ENCODE measurements around the gene EGR4.

EGR4 gene

DNA sequence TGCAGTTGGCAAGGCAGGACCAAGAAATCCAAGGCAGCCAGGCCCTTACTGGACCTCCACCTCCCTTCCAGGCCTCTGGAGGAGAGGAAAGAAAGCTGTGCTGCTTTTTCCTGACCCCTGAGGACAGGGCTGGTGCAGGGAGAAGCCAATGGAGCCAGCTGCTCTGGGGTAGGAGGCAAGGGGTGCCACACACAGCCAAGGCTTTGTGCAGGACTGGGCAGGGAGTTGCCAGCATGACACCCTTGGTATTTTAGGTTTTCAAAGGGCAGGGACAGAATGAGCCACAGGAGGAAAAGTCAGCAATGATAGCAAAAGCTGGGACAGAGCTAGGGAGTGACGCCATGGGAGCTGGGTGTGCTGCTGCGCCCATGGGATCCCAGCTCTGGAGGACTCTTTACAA lies 36.3 kb downstream of the EGR4 start:
- Histone ChIP-seq H3K36me3 (ENCODE audit: insufficient read depth, low read length) (peaks cover 7% of the 10 kb centered on the region; the same call in 1 of the 2 replicates), H3K27me3 (ENCODE audit: insufficient read depth, low read length) (no peaks in the 10 kb centered on the region), H3K4me1 (ENCODE audit: control insufficient read depth, insufficient read depth, low read length, unreplicated experiment) (no peaks in the 10 kb centered on the region), H3K79me2 (ENCODE audit: control insufficient read depth, insufficient read depth, low read length, unreplicated experiment) (no peaks in the 10 kb centered on the region), H3K4me3 (ENCODE audit: low read depth, low read length) (no peak overlapping the region), H3K27ac (ENCODE audit: low read depth, low read length) (no peak overlapping the region), H2AFZ (ENCODE audit: low read length, unreplicated experiment) (no peak overlapping the region)

DNA sequence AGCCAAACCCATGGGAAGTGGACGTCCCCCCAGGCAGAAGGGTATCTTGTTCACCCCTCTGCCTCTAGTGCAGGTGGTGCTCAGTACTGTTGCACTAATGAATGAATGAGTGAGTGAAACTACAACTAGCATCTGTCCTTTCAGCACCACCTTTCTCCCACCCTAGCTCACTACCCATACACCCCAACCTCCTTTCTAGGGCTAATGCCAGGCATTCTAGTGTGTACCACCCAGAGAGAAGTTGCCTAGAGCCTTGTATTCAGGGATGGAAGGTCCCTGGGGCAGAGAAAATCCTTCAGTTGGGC lies 36.8 kb downstream of the EGR4 start:
- no peak overlapping the region for H2AFZ ChIP-seq (ENCODE audit: low read length, unreplicated experiment)
- no peaks in the 10 kb centered on the region for H3K27me3 ChIP-seq (ENCODE audit: insufficient read depth, low read length)
- H3K4me1 ChIP-seq (ENCODE audit: control insufficient read depth, insufficient read depth, low read length, unreplicated experiment): no peaks in the 10 kb centered on the region
- no peak overlapping the region for H3K27ac ChIP-seq (ENCODE audit: low read depth, low read length)
- H3K36me3 ChIP-seq (ENCODE audit: insufficient read depth, low read length): peaks cover 7% of the 10 kb centered on the region; the same call in 1 of the 2 replicates
- H3K79me2 ChIP-seq (ENCODE audit: control insufficient read depth, insufficient read depth, low read length, unreplicated experiment): no peaks in the 10 kb centered on the region
- H3K4me3 ChIP-seq (ENCODE audit: low read depth, low read length): no peak overlapping the region

DNA sequence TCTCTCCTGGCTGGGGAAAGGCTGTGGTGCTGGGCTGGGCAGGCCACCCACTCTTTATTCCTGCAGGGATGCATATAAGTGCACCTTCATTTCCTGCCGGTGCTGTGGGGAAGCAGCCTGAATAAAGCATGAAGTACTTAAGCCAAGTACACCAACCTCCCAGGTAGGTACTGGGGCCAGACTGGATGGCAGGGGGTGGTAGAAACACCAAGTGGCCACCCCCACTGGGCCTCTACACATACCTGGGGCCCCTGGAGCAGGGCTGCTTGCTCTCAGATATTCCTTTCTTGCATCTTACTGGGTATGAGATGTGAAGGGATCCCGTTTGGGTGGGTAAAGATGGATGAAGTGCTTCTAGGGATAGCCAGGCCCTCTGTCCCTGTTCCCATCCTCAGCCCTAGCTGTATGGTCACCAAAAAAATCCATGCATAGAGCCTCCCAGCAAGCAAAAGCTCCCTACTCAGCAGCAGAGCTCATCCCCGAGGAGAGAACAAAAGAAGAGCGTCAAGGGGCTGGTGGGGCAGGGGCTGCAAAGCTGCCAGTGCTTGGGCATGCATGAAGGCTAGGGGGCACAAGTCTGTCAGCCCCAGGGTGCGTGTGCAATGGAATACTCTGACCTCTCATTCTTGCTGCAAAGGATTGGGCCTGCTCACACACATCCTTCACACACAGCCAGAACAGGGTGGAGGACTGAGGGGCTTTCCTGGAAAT lies 37.3 kb downstream of the EGR4 start:
- Histone ChIP-seq H3K36me3 (ENCODE audit: insufficient read depth, low read length) (peaks cover 7% of the 10 kb centered on the region; the same call in 1 of the 2 replicates), H2AFZ (ENCODE audit: low read length, unreplicated experiment) (no peak overlapping the region), H3K4me1 (ENCODE audit: control insufficient read depth, insufficient read depth, low read length, unreplicated experiment) (no peaks in the 10 kb centered on the region), H3K79me2 (ENCODE audit: control insufficient read depth, insufficient read depth, low read length, unreplicated experiment) (no peaks in the 10 kb centered on the region), H3K27ac (ENCODE audit: low read depth, low read length) (no peak overlapping the region), H3K4me3 (ENCODE audit: low read depth, low read length) (no peak overlapping the region), H3K27me3 (ENCODE audit: insufficient read depth, low read length) (no peaks in the 10 kb centered on the region)

DNA sequence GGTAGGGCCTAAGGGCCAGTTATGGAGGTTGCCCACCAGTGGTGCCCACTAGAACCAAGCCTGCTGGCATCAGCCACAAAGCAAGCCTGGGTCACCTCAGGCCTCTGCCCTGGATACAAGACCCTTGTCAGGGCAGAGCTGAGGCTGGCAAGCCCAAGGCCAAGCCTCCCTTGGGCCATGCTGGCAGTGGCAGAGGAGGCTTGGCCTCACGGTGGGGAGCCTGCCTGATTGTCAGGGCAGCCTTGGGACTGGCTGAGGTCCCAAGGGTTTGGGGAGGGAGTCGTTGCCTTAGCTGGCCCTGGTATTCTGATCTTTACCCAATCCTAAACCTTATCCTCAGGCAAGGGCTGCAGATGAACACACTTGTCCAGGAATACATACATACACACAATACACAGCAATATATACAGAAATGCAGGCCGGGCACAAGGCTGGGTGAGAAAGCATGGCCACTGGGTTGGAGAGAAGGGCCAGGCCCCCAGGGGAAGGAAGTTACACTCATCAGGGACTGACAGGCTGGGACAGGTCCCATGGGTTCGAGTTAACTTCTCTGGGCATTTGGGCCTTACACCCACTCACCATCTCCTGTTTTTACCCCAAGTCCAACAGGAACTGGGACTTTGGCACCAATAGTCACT lies 38.2 kb downstream of the EGR4 start:
- Histone ChIP-seq H3K4me1 (ENCODE audit: control insufficient read depth, insufficient read depth, low read length, unreplicated experiment) (no peaks in the 10 kb centered on the region), H3K27ac (ENCODE audit: low read depth, low read length) (no peak overlapping the region), H3K4me3 (ENCODE audit: low read depth, low read length) (no peak overlapping the region), H3K27me3 (ENCODE audit: insufficient read depth, low read length) (no peaks in the 10 kb centered on the region), H3K79me2 (ENCODE audit: control insufficient read depth, insufficient read depth, low read length, unreplicated experiment) (no peaks in the 10 kb centered on the region), H3K36me3 (ENCODE audit: insufficient read depth, low read length) (peaks cover 11% of the 10 kb centered on the region; the same call in 1 of the 2 replicates), H2AFZ (ENCODE audit: low read length, unreplicated experiment) (no peak overlapping the region)

DNA sequence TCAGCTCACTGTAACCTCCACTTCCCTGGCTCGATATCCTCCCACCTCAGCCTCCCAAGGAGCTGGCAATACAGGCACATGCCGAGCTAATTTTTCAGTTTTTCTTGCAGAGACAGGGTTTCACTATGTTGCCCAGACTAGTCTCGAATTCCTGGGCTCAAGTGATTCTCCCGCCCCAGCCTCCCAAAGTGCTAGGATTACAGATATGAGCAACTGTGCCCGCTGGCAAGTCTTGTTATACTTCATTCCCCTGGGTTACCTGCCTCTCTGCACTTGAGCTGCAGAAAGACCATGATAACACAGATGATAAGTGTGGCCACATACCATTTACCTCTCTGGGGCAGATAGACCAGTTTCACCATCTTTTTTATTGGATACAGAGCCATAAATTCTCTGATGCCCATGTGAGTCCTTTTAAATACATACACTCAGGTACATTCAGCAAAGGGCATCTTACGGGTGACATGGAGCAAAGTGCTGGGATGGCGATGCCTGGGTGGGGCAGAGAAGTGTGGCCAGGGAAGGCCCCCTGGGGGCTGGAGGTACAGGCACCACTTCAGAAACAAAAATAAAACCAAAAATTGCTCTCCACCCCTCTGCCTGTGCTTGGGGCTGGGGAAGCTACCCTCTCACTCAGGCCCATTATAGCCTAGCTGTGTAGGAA lies 38.9 kb downstream of the EGR4 start:
- H3K79me2 ChIP-seq (ENCODE audit: control insufficient read depth, insufficient read depth, low read length, unreplicated experiment): no peaks in the 10 kb centered on the region
- no peak overlapping the region for H2AFZ ChIP-seq (ENCODE audit: low read length, unreplicated experiment)
- H3K4me1 ChIP-seq (ENCODE audit: control insufficient read depth, insufficient read depth, low read length, unreplicated experiment): no peaks in the 10 kb centered on the region
- no peaks in the 10 kb centered on the region for H3K27me3 ChIP-seq (ENCODE audit: insufficient read depth, low read length)
- no peak overlapping the region for H3K4me3 ChIP-seq (ENCODE audit: low read depth, low read length)
- H3K27ac ChIP-seq (ENCODE audit: low read depth, low read length): no peak overlapping the region
- H3K36me3 ChIP-seq (ENCODE audit: insufficient read depth, low read length): peaks cover 16% of the 10 kb centered on the region

DNA sequence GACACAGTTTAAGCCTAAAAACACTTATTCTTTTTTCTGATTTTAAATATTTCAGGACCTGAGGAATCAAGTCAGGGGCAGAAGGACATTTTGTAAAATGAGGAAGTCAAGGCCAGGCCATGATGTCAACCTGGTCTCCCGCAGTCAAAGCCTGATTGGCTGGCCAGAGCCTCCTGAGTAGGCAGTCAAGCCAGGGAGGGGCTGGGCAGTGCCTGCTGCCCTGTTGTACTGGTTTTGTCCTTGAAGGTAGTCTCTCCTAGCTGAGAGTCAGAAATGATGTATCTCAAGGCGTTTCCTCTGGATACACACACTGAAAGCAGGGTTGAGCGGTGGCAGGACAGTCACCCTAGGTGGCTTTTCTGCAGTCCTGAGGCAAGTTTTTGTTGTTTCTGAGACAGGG lies 39.4 kb downstream of the EGR4 start:
- Histone ChIP-seq H3K27ac (ENCODE audit: low read depth, low read length) (no peak overlapping the region), H2AFZ (ENCODE audit: low read length, unreplicated experiment) (no peak overlapping the region), H3K27me3 (ENCODE audit: insufficient read depth, low read length) (no peaks in the 10 kb centered on the region), H3K36me3 (ENCODE audit: insufficient read depth, low read length) (peaks cover 21% of the 10 kb centered on the region), H3K79me2 (ENCODE audit: control insufficient read depth, insufficient read depth, low read length, unreplicated experiment) (no peaks in the 10 kb centered on the region), H3K4me1 (ENCODE audit: control insufficient read depth, insufficient read depth, low read length, unreplicated experiment) (no peaks in the 10 kb centered on the region), H3K4me3 (ENCODE audit: low read depth, low read length) (no peak overlapping the region)

DNA sequence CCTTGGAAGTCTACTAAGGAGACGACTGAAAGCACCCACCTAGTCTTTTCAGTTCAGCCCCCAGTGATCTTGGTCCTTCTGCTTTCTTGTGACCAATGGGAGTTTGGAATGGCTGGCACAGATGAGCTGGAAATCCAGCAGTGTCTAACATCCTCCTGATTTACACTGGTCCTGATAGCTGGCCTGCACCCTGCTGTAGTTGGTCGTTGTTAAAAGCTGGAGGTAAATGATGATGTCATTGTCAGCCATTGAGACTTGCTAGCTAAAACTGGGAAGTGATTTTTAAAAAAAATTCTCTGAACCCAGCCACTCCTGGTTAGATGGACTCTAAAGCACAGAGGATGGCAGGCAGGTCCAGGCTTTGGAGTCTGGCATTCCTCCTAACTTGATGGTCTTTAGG lies 39.9 kb downstream of the EGR4 start:
- H3K27me3 ChIP-seq (ENCODE audit: insufficient read depth, low read length): no peaks in the 10 kb centered on the region
- no peak overlapping the region for H3K27ac ChIP-seq (ENCODE audit: low read depth, low read length)
- H3K36me3 ChIP-seq (ENCODE audit: insufficient read depth, low read length): peaks cover 26% of the 10 kb centered on the region
- no peak overlapping the region for H3K4me3 ChIP-seq (ENCODE audit: low read depth, low read length)
- H2AFZ ChIP-seq (ENCODE audit: low read length, unreplicated experiment): no peak overlapping the region
- no peaks in the 10 kb centered on the region for H3K4me1 ChIP-seq (ENCODE audit: control insufficient read depth, insufficient read depth, low read length, unreplicated experiment)
- no peaks in the 10 kb centered on the region for H3K79me2 ChIP-seq (ENCODE audit: control insufficient read depth, insufficient read depth, low read length, unreplicated experiment)

DNA sequence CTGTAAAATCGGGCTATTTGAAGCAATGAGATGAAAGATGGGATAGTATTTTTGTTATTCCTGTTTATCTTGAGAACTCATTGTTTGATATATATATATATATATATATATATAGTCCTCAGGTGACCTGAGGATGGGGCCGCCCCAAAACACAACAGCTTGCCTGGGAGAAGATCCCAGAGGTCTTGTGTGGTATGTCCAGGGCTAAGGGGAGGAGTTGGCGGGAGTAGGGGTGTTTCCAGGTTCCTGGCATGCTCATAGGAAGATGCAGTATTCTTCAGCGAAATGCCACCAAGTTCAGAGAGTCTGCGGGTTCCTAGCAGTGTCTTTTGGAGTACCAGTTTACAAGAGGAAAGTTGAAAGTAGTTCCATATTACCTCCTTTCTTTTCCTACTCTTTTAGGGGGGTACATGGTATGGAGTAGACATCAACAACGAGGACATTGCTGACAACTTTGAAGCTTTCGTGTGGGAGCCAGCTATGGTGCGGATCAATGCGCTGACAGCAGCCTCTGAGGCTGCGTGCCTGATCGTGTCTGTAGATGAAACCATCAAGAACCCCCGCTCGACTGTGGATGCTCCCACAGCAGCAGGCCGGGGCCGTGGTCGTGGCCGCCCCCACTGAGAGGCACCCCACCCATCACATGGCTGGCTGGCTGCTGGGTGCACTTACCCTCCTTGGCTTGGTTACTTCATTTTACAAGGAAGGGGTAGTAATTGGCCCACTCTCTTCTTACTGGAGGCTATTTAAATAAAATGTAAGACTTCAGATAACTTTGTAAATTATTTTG lies 40.9 kb downstream of the EGR4 start:
- Histone ChIP-seq H3K27ac (ENCODE audit: low read depth, low read length) (no peak overlapping the region), H3K36me3 (ENCODE audit: insufficient read depth, low read length) (peaks cover 32% of the 10 kb centered on the region), H3K4me3 (ENCODE audit: low read depth, low read length) (no peak overlapping the region), H3K27me3 (ENCODE audit: insufficient read depth, low read length) (no peaks in the 10 kb centered on the region), H3K79me2 (ENCODE audit: control insufficient read depth, insufficient read depth, low read length, unreplicated experiment) (no peaks in the 10 kb centered on the region), H2AFZ (ENCODE audit: low read length, unreplicated experiment) (no peak overlapping the region), H3K4me1 (ENCODE audit: control insufficient read depth, insufficient read depth, low read length, unreplicated experiment) (no peaks in the 10 kb centered on the region)

DNA sequence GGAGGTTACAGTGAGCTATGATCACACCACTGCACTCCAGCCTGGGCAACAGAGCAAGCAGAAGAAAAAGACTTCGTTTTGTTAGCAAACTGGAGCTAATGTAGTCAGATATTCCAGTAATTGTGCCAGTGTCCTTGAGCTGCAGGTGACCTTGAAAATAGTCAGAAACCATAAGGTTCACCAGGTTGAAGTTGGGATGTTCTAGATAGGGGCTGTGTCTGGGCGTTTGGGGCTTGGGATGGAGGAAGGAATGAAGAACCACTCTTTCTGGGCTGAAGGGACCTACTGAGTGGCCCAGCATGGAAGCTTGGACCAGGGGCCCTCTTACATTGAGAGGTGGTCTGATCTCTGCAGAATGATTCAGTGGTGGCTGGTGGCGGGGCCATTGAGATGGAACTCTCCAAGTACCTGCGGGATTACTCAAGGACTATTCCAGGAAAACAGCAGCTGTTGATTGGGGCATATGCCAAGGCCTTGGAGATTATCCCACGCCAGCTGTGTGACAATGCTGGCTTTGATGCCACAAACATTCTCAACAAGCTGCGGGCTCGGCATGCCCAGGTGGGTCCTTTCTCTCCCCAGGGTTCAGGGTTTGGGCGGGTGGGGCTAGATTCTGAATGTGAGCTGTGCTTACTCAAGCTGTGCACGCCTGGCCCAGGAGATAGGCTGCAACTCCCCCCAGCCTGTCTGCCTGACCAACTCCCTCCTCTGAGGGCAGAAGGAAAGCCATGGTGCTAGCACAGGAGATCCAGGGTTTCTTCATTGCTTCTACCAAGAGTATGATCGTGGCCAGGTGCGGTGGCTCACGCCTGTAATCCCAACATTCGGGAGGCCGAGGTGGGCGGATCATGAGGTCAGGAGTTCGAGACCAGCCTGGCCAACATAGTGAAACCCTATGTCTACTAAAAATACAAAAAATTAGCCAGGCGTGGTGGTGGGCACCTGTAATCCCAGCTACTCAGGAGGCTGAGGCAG lies 42.2 kb downstream of the EGR4 start:
- Histone ChIP-seq H3K27ac (ENCODE audit: low read depth, low read length) (no peak overlapping the region), H3K36me3 (ENCODE audit: insufficient read depth, low read length) (peaks cover 32% of the 10 kb centered on the region), H3K27me3 (ENCODE audit: insufficient read depth, low read length) (no peaks in the 10 kb centered on the region), H3K4me1 (ENCODE audit: control insufficient read depth, insufficient read depth, low read length, unreplicated experiment) (no peaks in the 10 kb centered on the region), H3K79me2 (ENCODE audit: control insufficient read depth, insufficient read depth, low read length, unreplicated experiment) (peaks cover 4% of the 10 kb centered on the region), H2AFZ (ENCODE audit: low read length, unreplicated experiment) (no peak overlapping the region), H3K4me3 (ENCODE audit: low read depth, low read length) (no peak overlapping the region)

DNA sequence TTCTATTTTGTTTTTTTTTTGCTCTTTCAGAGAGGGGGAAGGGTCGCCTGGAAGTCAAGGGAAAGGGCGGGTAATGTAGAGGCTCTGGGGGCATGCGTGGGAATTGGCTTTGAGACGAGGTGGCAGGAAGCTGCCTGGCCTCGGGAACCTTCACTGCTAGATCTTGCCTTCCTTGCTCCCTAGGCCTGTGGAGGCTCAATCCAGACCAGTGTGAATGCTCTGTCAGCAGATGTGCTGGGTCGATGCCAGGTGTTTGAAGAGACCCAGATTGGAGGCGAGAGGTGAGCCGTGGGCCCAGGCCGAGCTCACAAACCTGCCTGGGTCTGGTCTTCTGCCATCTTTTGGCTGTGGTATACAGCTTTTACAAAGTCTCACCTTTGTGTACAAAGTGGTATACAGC lies 43.7 kb downstream of the EGR4 start:
- Histone ChIP-seq H3K4me3 (ENCODE audit: low read depth, low read length) (no peak overlapping the region), H3K4me1 (ENCODE audit: control insufficient read depth, insufficient read depth, low read length, unreplicated experiment) (no peaks in the 10 kb centered on the region), H3K79me2 (ENCODE audit: control insufficient read depth, insufficient read depth, low read length, unreplicated experiment) (peaks cover 10% of the 10 kb centered on the region), H3K27ac (ENCODE audit: low read depth, low read length) (no peak overlapping the region), H3K27me3 (ENCODE audit: insufficient read depth, low read length) (no peaks in the 10 kb centered on the region), H3K36me3 (ENCODE audit: insufficient read depth, low read length) (peaks cover 37% of the 10 kb centered on the region), H2AFZ (ENCODE audit: low read length, unreplicated experiment) (no peak overlapping the region)
